HFF-Myc (cell line): ENCODE results near the gene DTNBP1.

Experiments used
- DNase-seq: peaks from one replicate; pipeline ENCODE4 v3.0.0-alpha.2; 2011; ENCODE audit warnings: low read depth; ENCODE audit errors: extremely low read depth
- H3K4me3 ChIP-seq: replicated peaks from 2 replicates; pipeline ENCODE4 v1.5.1; 2011; ENCODE audit warnings: low read depth, mild to moderate bottlenecking, control low read depth, low read length
- TF ChIP-seq, protein P1 (sequence below): IDR thresholded peaks from 2 replicates; pipeline ENCODE4 v1.5.1; 2012; ENCODE audit warnings: mild to moderate bottlenecking, low read depth, low read length, control low read depth; ENCODE audit errors: missing control alignments

The DTNBP1 gene

DNA sequence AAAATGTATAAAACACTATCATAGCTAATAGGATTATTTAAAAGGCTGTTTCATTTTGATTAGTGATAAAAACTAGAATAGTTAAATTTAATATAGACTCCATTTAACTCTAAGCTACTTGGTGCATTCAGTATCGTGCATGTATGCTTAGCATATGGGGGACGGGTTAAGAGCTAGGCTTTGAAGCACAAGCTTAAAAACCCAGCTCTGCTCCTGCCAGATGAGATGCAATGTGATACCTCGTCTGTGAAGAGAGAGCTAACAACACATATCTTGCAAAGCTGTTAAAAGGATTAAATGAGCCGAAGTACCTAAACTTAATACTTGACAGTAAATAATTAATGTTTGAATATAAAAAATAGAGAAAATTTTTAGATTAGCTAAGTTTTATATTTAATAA is 42.2 kb downstream of the DTNBP1 start:
- H3K4me3 ChIP-seq = no peak overlapping the region
- TF ChIP-seq, protein P1, sequence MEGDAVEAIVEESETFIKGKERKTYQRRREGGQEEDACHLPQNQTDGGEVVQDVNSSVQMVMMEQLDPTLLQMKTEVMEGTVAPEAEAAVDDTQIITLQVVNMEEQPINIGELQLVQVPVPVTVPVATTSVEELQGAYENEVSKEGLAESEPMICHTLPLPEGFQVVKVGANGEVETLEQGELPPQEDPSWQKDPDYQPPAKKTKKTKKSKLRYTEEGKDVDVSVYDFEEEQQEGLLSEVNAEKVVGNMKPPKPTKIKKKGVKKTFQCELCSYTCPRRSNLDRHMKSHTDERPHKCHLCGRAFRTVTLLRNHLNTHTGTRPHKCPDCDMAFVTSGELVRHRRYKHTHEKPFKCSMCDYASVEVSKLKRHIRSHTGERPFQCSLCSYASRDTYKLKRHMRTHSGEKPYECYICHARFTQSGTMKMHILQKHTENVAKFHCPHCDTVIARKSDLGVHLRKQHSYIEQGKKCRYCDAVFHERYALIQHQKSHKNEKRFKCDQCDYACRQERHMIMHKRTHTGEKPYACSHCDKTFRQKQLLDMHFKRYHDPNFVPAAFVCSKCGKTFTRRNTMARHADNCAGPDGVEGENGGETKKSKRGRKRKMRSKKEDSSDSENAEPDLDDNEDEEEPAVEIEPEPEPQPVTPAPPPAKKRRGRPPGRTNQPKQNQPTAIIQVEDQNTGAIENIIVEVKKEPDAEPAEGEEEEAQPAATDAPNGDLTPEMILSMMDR = no peak
- no peak for DNase-seq

DNA sequence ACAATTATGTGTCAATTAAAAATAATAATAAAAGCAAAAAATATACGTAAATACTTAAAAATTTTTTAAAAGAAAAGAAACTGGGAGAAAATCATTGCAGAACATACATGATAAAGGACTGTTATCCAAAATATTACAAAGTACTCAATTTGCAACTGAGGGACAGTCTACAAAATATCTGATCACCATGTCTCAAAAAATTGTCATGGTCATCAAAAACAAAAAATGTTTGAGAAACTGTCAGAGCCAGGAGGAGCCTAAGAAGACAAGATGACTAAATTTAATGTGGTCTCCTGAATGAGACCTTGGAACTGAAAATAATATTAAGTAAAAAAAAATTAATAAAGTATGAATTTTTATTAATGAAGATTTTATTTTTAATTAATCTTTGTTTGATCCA is 43.5 kb downstream of the DTNBP1 start:
- TF ChIP-seq, protein P1 = no peak
- no peak overlapping the region for H3K4me3 ChIP-seq
- DNase-seq = no peak

DNA sequence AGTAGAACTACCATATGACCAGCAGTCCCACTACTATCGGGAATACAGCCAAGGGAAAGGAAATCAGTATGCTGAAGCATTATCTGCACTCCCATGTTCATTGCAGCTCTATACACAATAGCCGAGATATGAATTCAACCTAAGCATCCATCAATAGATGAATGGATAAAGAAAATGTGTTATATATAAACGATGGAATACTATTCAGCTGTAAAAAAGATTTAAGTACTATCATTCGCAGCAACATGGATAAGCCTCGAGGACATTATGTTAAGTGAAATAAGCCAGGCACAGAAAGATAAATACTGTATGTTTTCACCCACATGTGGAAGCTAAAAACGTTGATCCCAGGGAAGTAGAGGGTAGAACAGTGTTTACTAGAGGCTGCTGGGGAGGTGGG is 44.1 kb downstream of the DTNBP1 start:
- DNase-seq = no peak
- H3K4me3 ChIP-seq = no peak overlapping the region
- TF ChIP-seq, protein P1 = no peak

DNA sequence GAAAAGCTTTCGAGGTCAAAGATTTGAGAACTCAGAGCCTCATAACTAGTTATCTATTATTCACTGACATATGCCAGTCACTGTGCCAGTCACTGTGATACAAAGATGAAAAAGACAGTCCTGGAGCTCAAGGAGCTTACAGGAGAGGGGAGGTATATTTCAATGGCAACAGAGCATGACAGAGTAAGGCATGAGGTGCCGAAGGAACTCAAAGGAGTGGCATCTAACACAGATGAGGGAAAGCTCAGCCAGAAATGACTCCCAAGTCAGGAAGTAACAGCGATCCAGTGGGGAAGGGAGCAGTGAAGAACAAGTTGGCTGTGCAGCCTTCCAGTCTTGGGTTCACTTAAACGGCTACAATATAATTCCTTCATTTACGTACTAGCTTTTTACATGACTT is 46.6 kb downstream of the DTNBP1 start:
- DNase-seq = no peak
- TF ChIP-seq, protein P1 = no peak
- H3K4me3 ChIP-seq = no peak overlapping the region

DNA sequence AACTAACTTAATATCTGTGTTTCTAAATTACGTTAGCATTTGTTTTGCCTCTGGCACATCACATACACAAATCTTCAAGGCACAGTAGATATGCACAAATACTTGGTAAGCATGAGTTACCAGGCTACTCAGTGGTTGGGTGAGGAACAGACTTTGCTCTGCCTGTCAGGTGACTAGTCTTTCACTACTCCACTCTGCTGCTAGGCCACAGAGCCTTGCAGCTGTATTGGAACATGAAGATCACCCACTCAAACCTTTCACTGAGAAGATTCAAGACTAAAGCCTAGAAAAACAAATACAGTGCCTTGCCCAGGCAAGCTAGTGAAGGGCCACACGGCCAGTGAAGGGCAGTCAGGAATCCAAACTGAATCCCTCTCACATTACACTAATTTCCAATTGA is 47.0 kb downstream of the DTNBP1 start:
- H3K4me3 ChIP-seq = no peak overlapping the region
- TF ChIP-seq, protein P1 = no peak
- DNase-seq = no peak

DNA sequence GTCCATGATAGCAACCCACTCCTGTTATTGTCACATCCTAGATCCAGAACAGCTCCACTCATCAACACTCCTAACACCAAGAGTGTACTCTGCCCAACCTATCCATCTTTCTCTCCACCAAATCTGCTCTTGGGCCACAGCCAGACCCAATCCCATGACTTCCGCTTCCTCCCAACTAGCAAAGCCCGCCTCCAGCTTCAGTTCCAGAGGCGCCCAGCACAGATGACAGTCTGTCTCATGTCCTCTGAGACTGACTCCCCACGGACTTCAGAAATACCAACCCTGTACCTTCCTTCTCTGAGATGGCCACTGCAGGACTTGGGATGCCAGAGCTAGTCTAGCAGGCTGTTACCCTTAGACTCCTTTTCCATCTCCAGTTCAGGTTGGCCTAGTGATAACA is 48.6 kb downstream of the DTNBP1 start:
- H3K4me3 ChIP-seq = no peak overlapping the region
- TF ChIP-seq, protein P1 = no peak
- no peak for DNase-seq

DNA sequence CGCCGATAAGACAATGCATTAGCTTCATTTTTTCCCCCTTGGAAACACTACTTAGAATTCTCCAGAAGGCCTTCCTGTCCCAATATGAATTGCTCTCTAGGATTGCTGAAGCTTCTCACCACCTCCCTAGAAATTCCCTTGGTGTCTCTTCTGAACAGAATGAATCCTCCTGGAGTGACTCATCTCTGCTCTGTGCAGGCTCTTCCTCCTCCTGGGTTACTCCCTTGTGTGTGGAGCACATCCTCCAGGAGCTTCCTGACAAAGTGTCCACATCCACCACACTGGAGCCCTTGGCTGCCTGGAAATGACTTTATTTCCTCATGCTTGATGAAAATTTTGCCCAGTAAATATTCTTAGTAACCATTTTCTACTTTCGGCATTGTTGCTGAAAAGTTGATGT is 54.4 kb downstream of the DTNBP1 start:
- TF ChIP-seq, protein P1 = no peak
- peak; percentile 68 for DNase-seq
- H3K4me3 ChIP-seq = no peak overlapping the region
